ENCODE measurements around the gene TIGD6.

TIGD6 gene

GRCh38 chr5:150000256-150000989 is at the start of gene TIGD6, which contains the start of gene HMGXB3:
TIGD6 (minus strand) TSS chr5:150000654; CDS start chr5:149996348, 4,306 bp downstream.
HMGXB3 (plus strand) TSS chr5:150000739; CDS start chr5:150004853, 4,114 bp downstream.
- peak within 1 kb of the TSS; percentile 82 to 98 (median 97) for H3K4me3 ChIP-seq (ENCODE audit: low read depth in 1 of 5, low read length in 5 of 5)
- H3K36me3 ChIP-seq (ENCODE audit: control insufficient read depth in 5 of 5, insufficient read depth in 5 of 5, low read length in 5 of 5), result peaks cover 3 to 20% (median 16%) of the 10 kb centered on the region in 5 donors
- H3K4me1 ChIP-seq (ENCODE audit: control insufficient read depth in 5 of 5, insufficient read depth in 5 of 5, low read length in 5 of 5), result peaks cover 9 to 37% (median 34%) of the 10 kb centered on the region in 5 donors
- H3K27me3 ChIP-seq (ENCODE audit: control insufficient read depth in 5 of 5, insufficient read depth in 4 of 5, low read length in 5 of 5), result no peaks in the 10 kb centered on the region
- H3K9ac ChIP-seq (ENCODE audit: low read length in 5 of 5), result peak within 1 kb of the TSS; percentile 84 to 97 (median 96)
- peak within 1 kb of the TSS; percentile 88 for H3K27ac ChIP-seq (ENCODE audit: low read depth, low read length)
- H3K9me3 ChIP-seq (ENCODE audit: control insufficient read depth in 5 of 5, low read length in 5 of 5), result no peaks in the 10 kb centered on the region

- Histone ChIP-seq H3K9ac (ENCODE audit: low read length in 5 of 5) (no peak overlapping the region), H3K4me1 (ENCODE audit: control insufficient read depth in 5 of 5, insufficient read depth in 5 of 5, low read length in 5 of 5) (peaks cover 0 to 23% (median 0%) of the 10 kb centered on the region in 5 donors), H3K36me3 (ENCODE audit: control insufficient read depth in 5 of 5, insufficient read depth in 5 of 5, low read length in 5 of 5) (peaks cover 21 to 94% (median 92%) of the 10 kb centered on the region in 5 donors), H3K27ac (ENCODE audit: low read depth, low read length) (no peak overlapping the region), H3K4me3 (ENCODE audit: low read depth in 1 of 5, low read length in 5 of 5) (no peak overlapping the region), H3K9me3 (ENCODE audit: control insufficient read depth in 5 of 5, low read length in 5 of 5) (no peaks in the 10 kb centered on the region), H3K27me3 (ENCODE audit: control insufficient read depth in 5 of 5, insufficient read depth in 4 of 5, low read length in 5 of 5) (no peaks in the 10 kb centered on the region)
Measured at GRCh38 chr5:150046031-150046430, 45.6 kb upstream of the TIGD6 start.

- Histone ChIP-seq H3K27me3 (ENCODE audit: control insufficient read depth in 5 of 5, insufficient read depth in 4 of 5, low read length in 5 of 5) (no peaks in the 10 kb centered on the region), H3K9me3 (ENCODE audit: control insufficient read depth in 5 of 5, low read length in 5 of 5) (no peaks in the 10 kb centered on the region), H3K9ac (ENCODE audit: low read length in 5 of 5) (no peak overlapping the region), H3K4me3 (ENCODE audit: low read depth in 1 of 5, low read length in 5 of 5) (no peak overlapping the region), H3K36me3 (ENCODE audit: control insufficient read depth in 5 of 5, insufficient read depth in 5 of 5, low read length in 5 of 5) (peaks cover 22 to 94% (median 92%) of the 10 kb centered on the region in 5 donors), H3K4me1 (ENCODE audit: control insufficient read depth in 5 of 5, insufficient read depth in 5 of 5, low read length in 5 of 5) (peaks cover 0 to 18% (median 0%) of the 10 kb centered on the region in 5 donors), H3K27ac (ENCODE audit: low read depth, low read length) (no peak overlapping the region)
Measured at GRCh38 chr5:150045549-150045948, 45.1 kb upstream of the TIGD6 start.

- H3K27ac ChIP-seq (ENCODE audit: low read depth, low read length), result no peak overlapping the region
- no peak overlapping the region for H3K4me3 ChIP-seq (ENCODE audit: low read depth in 1 of 5, low read length in 5 of 5)
- peaks cover 27 to 93% (median 89%) of the 10 kb centered on the region in 5 donors for H3K36me3 ChIP-seq (ENCODE audit: control insufficient read depth in 5 of 5, insufficient read depth in 5 of 5, low read length in 5 of 5)
- no peaks in the 10 kb centered on the region for H3K9me3 ChIP-seq (ENCODE audit: control insufficient read depth in 5 of 5, low read length in 5 of 5)
- no peak overlapping the region for H3K9ac ChIP-seq (ENCODE audit: low read length in 5 of 5)
- peaks cover 0 to 10% (median 0%) of the 10 kb centered on the region in 5 donors for H3K4me1 ChIP-seq (ENCODE audit: control insufficient read depth in 5 of 5, insufficient read depth in 5 of 5, low read length in 5 of 5)
- no peaks in the 10 kb centered on the region for H3K27me3 ChIP-seq (ENCODE audit: control insufficient read depth in 5 of 5, insufficient read depth in 4 of 5, low read length in 5 of 5)
Measured at GRCh38 chr5:150044712-150045111, 44.3 kb upstream of the TIGD6 start.

GRCh38 chr5:150044329-150044681 is 43.9 kb upstream of the TIGD6 start:
- Histone ChIP-seq H3K36me3 (ENCODE audit: control insufficient read depth in 5 of 5, insufficient read depth in 5 of 5, low read length in 5 of 5) (peaks cover 30 to 92% (median 87%) of the 10 kb centered on the region in 5 donors), H3K9me3 (ENCODE audit: control insufficient read depth in 5 of 5, low read length in 5 of 5) (no peaks in the 10 kb centered on the region), H3K9ac (ENCODE audit: low read length in 5 of 5) (no peak overlapping the region), H3K4me3 (ENCODE audit: low read depth in 1 of 5, low read length in 5 of 5) (no peak overlapping the region), H3K27me3 (ENCODE audit: control insufficient read depth in 5 of 5, insufficient read depth in 4 of 5, low read length in 5 of 5) (no peaks in the 10 kb centered on the region), H3K4me1 (ENCODE audit: control insufficient read depth in 5 of 5, insufficient read depth in 5 of 5, low read length in 5 of 5) (peaks cover 0 to 10% (median 0%) of the 10 kb centered on the region in 5 donors), H3K27ac (ENCODE audit: low read depth, low read length) (no peak overlapping the region)

GRCh38 chr5:150043657-150044328 is 43.3 kb upstream of the TIGD6 start:
- Histone ChIP-seq H3K4me1 (ENCODE audit: control insufficient read depth in 5 of 5, insufficient read depth in 5 of 5, low read length in 5 of 5) (peaks cover 0 to 10% (median 0%) of the 10 kb centered on the region in 5 donors), H3K9ac (ENCODE audit: low read length in 5 of 5) (peak overlapping the region in 1 of 5 donors; percentile 25), H3K4me3 (ENCODE audit: low read depth in 1 of 5, low read length in 5 of 5) (no peak overlapping the region), H3K27ac (ENCODE audit: low read depth, low read length) (no peak overlapping the region), H3K36me3 (ENCODE audit: control insufficient read depth in 5 of 5, insufficient read depth in 5 of 5, low read length in 5 of 5) (peaks cover 33 to 90% (median 85%) of the 10 kb centered on the region in 5 donors), H3K9me3 (ENCODE audit: control insufficient read depth in 5 of 5, low read length in 5 of 5) (no peaks in the 10 kb centered on the region), H3K27me3 (ENCODE audit: control insufficient read depth in 5 of 5, insufficient read depth in 4 of 5, low read length in 5 of 5) (no peaks in the 10 kb centered on the region)

GRCh38 chr5:150042459-150042858 is 42.0 kb upstream of the TIGD6 start:
- Histone ChIP-seq H3K9ac (ENCODE audit: low read length in 5 of 5) (no peak overlapping the region), H3K9me3 (ENCODE audit: control insufficient read depth in 5 of 5, low read length in 5 of 5) (no peaks in the 10 kb centered on the region), H3K4me1 (ENCODE audit: control insufficient read depth in 5 of 5, insufficient read depth in 5 of 5, low read length in 5 of 5) (peaks cover 0 to 10% (median 0%) of the 10 kb centered on the region in 5 donors), H3K4me3 (ENCODE audit: low read depth in 1 of 5, low read length in 5 of 5) (no peak overlapping the region), H3K36me3 (ENCODE audit: control insufficient read depth in 5 of 5, insufficient read depth in 5 of 5, low read length in 5 of 5) (peaks cover 43 to 90% (median 85%) of the 10 kb centered on the region in 5 donors), H3K27ac (ENCODE audit: low read depth, low read length) (no peak overlapping the region), H3K27me3 (ENCODE audit: control insufficient read depth in 5 of 5, insufficient read depth in 4 of 5, low read length in 5 of 5) (no peaks in the 10 kb centered on the region)

- H3K27me3 ChIP-seq (ENCODE audit: control insufficient read depth in 5 of 5, insufficient read depth in 4 of 5, low read length in 5 of 5), result no peaks in the 10 kb centered on the region
- H3K27ac ChIP-seq (ENCODE audit: low read depth, low read length), result no peak overlapping the region
- H3K4me3 ChIP-seq (ENCODE audit: low read depth in 1 of 5, low read length in 5 of 5), result no peak overlapping the region
- no peaks in the 10 kb centered on the region for H3K9me3 ChIP-seq (ENCODE audit: control insufficient read depth in 5 of 5, low read length in 5 of 5)
- peaks cover 0 to under 1% (median 0%) of the 10 kb centered on the region in 5 donors for H3K4me1 ChIP-seq (ENCODE audit: control insufficient read depth in 5 of 5, insufficient read depth in 5 of 5, low read length in 5 of 5)
- no peak overlapping the region for H3K9ac ChIP-seq (ENCODE audit: low read length in 5 of 5)
- peaks cover 60 to 94% (median 88%) of the 10 kb centered on the region in 5 donors for H3K36me3 ChIP-seq (ENCODE audit: control insufficient read depth in 5 of 5, insufficient read depth in 5 of 5, low read length in 5 of 5)
Measured at GRCh38 chr5:150038547-150038946, 38.1 kb upstream of the TIGD6 start.

- Histone ChIP-seq H3K9me3 (ENCODE audit: control insufficient read depth in 5 of 5, low read length in 5 of 5) (no peaks in the 10 kb centered on the region), H3K27me3 (ENCODE audit: control insufficient read depth in 5 of 5, insufficient read depth in 4 of 5, low read length in 5 of 5) (no peaks in the 10 kb centered on the region), H3K4me1 (ENCODE audit: control insufficient read depth in 5 of 5, insufficient read depth in 5 of 5, low read length in 5 of 5) (no peaks in the 10 kb centered on the region), H3K4me3 (ENCODE audit: low read depth in 1 of 5, low read length in 5 of 5) (no peak overlapping the region), H3K9ac (ENCODE audit: low read length in 5 of 5) (no peak overlapping the region), H3K36me3 (ENCODE audit: control insufficient read depth in 5 of 5, insufficient read depth in 5 of 5, low read length in 5 of 5) (peaks cover 67 to 95% (median 89%) of the 10 kb centered on the region in 5 donors), H3K27ac (ENCODE audit: low read depth, low read length) (no peak overlapping the region)
Measured at GRCh38 chr5:150036513-150036912, 36.1 kb upstream of the TIGD6 start.
